T-helper 9 cell (primary cell): ENCODE results near the gene WDR87.
A peak's percentile ranks its signal among the peaks of the same experiment; 100 is the strongest.

Experiments
- DNase-seq: peaks from one replicate; pipeline ENCODE4 v3.0.0-alpha.2; 2020
- total RNA-seq, 2 donors: gene quantifications; one replicate each; lab custom pipeline; 2026; lab: John Stamatoyannopoulos, UW

The WDR87 gene
- 0 to 0.07 reads per million in 2 donors for total RNA-seq

- DNase-seq: peak; percentile 21
Measured at GRCh38 chr19:37905946-37906868, at the start of gene WDR87. TSS of gene WDR87 (minus strand) at chr19:37906594. CDS start at chr19:37898239, 8,355 bp downstream.

GRCh38 chr19:37955986-37956385, 49.6 kb upstream of the WDR87 start:
- DNase-seq: no peak

GRCh38 chr19:37954421-37954874, 48.1 kb upstream of the WDR87 start:
- DNase-seq: no peak

DNA sequence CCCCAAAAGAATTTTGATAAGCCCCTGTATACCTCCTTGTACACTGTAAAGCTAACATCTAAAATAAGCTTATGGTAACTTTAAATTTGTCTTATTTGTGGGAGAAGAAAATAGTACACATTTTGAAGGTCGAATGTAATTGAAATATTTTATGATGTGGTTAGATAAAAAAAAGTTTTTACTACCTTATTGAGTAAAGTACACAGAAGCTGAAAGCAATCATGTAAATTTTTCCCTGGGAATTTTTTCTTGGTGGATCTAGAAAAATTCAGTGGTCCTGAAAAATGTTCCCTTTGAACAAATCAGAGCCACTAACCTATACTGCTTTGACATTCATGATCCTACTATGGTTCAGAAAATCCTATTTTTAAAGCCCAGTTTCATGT, 47.5 kb upstream of the WDR87 start:
- DNase-seq: no peak

GRCh38 chr19:37953171-37953917, 47.0 kb upstream of the WDR87 start:
- no peak for DNase-seq

- no peak for DNase-seq
Measured at GRCh38 chr19:37951816-37952210, 45.4 kb upstream of the WDR87 start.

- DNase-seq: no peak
Measured at GRCh38 chr19:37950471-37951175, 44.2 kb upstream of the WDR87 start.

GRCh38 chr19:37948362-37948761, 42.0 kb upstream of the WDR87 start:
- no peak for DNase-seq

DNA sequence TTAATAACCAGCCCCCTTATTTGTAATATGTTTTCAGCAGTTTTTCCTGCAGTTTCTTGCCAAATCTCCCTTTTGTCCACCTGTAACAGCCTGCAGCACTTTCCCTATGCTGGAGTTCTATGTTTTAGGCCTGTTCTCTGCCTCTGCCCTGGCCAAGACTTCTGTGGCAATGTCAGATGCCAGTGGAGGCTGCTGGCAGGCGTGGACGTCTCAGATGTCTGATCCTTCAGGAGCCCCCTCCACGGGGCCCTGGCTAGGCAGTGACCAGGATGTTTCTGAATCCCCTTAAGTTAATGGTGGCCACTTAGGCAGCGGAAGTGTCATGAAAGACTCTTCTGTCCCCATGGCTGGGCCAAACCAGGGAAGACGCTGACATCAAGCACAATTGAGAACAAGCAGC, 41.4 kb upstream of the WDR87 start:
- DNase-seq: no peak

DNA sequence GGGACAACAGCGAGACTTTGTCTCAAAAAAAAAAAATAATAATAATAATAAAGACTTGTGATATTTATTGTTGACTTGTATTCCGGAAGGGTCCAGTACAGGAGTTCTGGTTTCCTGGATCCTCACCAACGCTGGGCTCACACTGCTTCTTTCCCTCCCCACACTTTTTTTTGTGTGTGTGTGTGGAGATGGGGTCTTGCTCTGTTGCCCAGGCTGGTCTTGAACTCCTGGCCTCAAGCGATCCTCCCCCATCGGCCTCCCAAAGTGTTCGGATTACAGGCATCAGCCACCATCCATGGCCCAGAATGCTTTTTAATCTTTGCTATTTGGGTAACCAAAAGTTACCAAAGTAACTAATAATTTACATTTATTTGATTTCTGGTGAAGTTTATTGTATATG, 39.7 kb upstream of the WDR87 start:
- no peak for DNase-seq

DNA sequence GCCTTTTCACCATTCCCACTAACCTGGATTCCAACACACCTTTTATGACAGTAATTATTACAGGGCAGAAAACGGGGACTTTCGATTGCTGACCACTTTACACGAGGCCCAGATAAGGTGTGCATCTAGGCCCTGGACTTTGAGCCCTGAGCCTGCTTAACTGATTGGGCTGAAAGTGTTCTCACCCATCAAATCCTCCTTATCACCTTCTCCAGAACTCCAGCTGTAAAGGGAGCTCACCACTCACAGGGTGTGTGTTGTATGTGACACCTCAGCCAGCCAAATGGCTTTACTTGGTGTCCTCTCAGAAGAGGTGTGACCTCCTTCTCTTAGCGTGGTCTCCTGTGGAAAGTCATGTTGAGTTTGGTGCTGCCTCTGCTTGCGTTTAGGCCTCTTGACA, 37.1 kb upstream of the WDR87 start:
- DNase-seq: no peak

DNA sequence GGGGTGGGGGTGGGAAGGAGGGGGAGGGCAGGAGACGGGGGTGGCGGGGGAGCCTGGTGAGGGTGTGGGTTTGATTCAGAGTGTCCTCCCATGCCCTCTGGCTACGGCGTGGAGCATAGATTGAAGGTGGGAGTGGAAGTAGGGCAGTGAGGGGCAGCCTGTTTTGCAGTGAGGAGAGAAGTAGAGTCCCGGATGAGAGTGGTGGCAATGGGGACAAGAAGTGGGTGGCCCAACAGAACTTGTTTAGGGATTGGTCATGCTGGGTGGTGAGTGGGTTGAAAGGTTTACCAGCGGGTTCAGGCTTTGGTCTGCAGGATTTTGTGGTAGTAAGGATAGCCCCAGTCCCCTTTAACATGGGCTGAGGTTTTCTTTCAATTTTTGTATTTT, 36.1 kb upstream of the WDR87 start:
- DNase-seq: no peak

- DNase-seq: no peak
Measured at GRCh38 chr19:37941782-37942515, 35.6 kb upstream of the WDR87 start.

DNA sequence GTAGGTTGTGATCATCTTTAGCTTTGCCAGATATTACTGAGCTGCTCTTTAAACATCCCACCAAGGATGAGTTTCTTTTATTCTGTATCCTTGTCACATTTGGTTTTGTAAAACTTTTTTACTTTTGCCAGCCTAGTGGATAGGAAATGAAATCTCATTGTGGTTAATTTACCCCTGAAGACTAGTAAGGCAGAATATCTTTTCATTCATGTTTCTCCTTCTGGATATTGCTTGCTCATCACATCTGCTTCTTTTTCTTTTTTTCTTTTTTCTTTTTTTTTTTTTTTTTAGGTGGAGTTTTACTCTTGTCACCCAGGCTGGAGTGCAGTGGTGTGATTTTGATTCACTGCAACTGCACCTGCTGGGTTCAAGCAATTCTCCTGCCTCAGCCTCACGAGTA, 32.0 kb upstream of the WDR87 start:
- no peak for DNase-seq

- no peak for DNase-seq
Measured at GRCh38 chr19:37936886-37937285, 30.5 kb upstream of the WDR87 start.

- DNase-seq: no peak
Measured at GRCh38 chr19:37936166-37936565, 29.8 kb upstream of the WDR87 start.

DNA sequence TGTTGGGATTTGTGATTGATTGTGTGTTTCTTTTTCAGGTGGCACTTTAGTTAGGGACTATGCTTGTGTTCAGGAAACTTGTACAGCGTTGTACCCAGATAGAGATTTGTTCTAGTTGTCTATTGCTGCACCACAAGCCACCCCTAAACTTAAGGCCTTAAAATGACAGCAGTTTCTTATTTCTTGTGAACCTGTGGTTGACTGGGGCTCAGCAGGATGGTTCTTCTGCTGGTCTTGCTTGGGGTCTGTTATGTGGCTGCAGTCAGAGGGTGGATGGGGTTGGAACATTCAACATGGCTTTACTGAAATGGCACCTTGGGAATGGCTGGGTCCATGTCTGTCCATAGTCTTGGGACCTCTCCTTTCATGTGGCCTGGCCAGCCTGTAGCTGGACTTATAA, 28.9 kb upstream of the WDR87 start:
- no peak for DNase-seq

DNA sequence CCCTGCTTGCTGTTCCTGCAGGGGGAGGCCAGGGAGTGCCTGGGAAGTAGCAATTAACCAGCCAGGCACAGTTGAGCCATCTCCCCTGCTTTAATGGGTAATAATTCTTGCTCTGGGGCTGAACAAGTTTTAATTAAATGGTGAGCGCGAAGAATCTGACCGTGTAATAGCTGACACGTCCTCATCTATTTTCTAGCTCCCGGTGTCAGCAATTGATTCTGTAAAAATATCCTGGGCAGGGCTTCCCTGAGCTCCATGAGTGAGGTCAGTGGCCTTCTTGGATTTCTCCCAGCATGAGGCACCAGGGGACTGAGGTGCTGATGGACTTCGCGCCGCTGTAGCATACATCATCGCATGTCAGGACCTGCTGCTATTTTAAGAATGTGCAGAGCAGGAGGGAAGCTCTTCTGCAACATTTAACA, 27.6 kb upstream of the WDR87 start:
- no peak for DNase-seq

DNA sequence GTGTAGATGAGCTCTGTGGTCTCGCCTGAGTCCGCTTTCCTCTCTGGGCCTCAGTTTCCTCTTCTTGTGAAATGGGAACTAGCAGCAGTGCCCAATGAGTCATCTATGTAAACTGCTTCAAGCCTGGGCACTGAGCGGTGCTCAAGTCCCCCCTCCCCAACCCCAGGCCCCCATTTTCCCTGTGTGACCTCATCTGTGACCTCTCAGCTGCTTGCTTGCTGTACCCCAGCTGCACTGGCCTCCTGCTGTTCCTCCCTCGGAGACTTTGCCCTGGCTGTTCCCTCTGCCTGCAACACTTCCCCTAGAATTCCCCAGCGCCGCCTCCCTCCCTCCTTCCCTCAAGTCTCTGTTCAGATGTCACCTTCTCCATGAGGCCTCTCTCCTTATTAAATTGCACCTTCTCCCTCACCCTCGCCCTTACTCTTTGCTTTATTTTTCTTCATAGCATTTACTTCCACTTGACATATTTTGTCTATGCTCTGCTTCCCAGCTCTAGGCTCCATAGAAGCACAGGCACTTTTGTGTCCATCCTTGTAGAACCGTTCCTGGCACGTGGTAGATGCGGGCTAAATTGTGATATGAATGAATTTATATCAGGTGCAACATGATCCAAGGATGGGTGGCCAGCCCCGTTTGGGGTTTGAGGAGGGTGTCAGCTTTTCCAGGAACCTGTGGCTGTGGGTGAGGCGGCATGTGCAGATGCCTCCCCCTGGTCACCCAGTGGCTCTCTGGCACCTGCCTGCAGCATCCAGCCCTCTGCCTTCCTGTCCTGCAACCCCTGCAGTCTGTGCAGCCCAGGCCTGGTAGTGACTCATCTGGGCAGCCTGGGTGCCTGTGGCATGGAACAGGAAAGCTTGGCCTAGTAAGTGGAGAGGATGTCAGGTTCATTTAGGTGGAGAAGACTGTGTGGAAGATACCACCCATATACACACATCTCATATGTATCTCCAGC, 26.9 kb upstream of the WDR87 start:
- DNase-seq: no peak

DNA sequence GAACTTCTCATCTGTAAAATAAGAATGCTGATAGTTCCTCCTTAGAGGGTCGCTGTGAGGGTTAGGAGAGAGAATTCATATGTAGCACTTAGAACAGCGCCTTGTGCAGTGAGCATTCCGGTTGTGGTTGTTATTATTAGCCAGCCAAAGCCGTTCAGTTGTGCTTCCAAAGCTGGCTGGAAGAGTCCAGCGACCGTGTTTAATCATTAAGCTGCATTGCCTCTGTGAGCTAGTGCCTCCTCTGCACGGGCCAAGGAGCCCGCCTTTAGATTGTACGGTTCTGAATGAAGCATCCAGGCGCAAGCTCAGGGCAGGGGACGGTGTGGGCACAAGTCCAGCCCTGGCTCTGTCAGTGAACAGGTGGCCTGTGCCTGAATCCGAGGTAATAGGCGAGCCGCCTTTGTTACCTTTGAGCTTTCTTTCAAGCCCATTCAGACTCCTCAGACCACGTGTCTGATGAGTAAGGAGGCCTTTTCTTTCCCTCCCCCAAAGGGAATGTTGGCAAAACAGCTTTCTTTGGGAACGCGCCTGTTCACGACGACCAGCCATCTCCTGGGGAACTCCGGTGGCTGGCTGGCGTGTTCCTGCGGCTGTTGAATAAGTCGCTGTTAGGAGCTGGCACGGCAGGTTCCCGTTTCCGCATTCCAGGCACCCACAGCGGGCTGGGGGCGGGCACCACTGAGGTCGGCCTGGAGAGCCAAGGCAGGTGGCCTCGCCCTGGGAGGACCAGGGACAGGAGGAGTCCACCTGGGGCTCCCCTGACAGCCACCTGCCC, 25.7 kb upstream of the WDR87 start:
- no peak for DNase-seq
